ENCODE data around the gene NT5DC1. TPM values are rescaled to one million over a fixed set of nuclear protein-coding genes. Genes with fewer than 3 reads are reported as not detected.

NT5DC1 gene
- total RNA-seq, 1 donor: 6.5 TPM

GRCh38 chr6:116175344-116175743 lies 74.7 kb downstream of the NT5DC1 start:
- Histone ChIP-seq H3K9me3 (ENCODE audit: low read depth, low read length) (peaks cover 20% of the 10 kb centered on the region), H3K4me3 (ENCODE audit: low read length) (no peak overlapping the region), H3K4me1 (ENCODE audit: insufficient read depth, low read length) (no peaks in the 10 kb centered on the region), H3K27me3 (ENCODE audit: insufficient read depth, low read length) (no peaks in the 10 kb centered on the region)

DNA sequence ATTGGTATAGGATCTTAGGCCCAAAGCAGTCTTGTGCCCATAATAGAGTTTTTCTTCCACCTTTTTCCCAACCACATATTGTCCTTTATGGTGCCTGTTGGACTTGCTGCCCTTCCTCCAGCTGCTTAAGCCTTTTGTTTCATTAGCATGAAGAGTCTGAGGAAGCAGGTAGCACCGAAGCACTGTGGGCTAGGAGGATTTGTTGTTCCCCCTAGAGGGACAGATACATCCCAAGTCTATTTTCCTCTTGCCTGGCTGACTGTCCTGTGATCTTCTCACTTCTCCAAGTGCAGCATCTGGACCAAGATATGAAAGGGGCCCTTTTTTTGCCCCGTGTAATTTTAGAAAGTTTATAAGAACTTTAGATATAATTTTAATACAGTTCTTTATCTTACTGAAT lies 75.9 kb downstream of the NT5DC1 start:
- Histone ChIP-seq H3K9me3 (ENCODE audit: low read depth, low read length) (peaks cover 20% of the 10 kb centered on the region), H3K4me1 (ENCODE audit: insufficient read depth, low read length) (no peaks in the 10 kb centered on the region), H3K4me3 (ENCODE audit: low read length) (no peak overlapping the region), H3K27me3 (ENCODE audit: insufficient read depth, low read length) (no peaks in the 10 kb centered on the region)

GRCh38 chr6:116180375-116180774 lies 79.7 kb downstream of the NT5DC1 start:
- peaks cover 5% of the 10 kb centered on the region for H3K9me3 ChIP-seq (ENCODE audit: low read depth, low read length)
- H3K4me3 ChIP-seq (ENCODE audit: low read length): no peak overlapping the region
- no peaks in the 10 kb centered on the region for H3K27me3 ChIP-seq (ENCODE audit: insufficient read depth, low read length)
- H3K4me1 ChIP-seq (ENCODE audit: insufficient read depth, low read length): no peaks in the 10 kb centered on the region

DNA sequence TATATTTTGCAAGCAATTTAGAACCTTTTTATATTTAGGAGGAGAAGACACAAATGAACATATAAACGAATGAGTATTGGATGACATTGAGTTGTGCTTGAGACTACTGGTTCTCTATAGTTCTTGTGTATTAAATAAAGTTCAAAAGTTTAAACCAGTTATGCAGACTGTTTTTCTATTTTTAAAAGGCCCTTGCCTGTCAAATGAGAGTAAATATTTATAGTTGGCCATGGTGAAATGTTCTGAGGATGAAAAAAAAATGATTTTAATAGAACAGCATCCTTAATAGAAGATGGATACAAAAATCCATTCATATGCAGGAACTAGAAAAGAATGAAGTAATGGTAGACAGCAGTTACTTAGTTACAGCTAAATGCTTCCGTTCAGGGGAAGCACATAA lies 88.8 kb downstream of the NT5DC1 start:
- Histone ChIP-seq H3K9me3 (ENCODE audit: low read depth, low read length) (no peaks in the 10 kb centered on the region), H3K4me3 (ENCODE audit: low read length) (no peak overlapping the region), H3K4me1 (ENCODE audit: insufficient read depth, low read length) (no peaks in the 10 kb centered on the region)

GRCh38 chr6:116190550-116190949 lies 89.9 kb downstream of the NT5DC1 start:
- Histone ChIP-seq H3K4me3 (ENCODE audit: low read length) (no peak overlapping the region), H3K4me1 (ENCODE audit: insufficient read depth, low read length) (no peaks in the 10 kb centered on the region), H3K27me3 (ENCODE audit: insufficient read depth, low read length) (no peaks in the 10 kb centered on the region), H3K9me3 (ENCODE audit: low read depth, low read length) (no peaks in the 10 kb centered on the region)

More for the DNA sequence above, 88.8 kb downstream of the NT5DC1 start:
- no peaks in the 10 kb centered on the region for H3K27me3 ChIP-seq (ENCODE audit: insufficient read depth, low read length)

- no peaks in the 10 kb centered on the region for H3K4me1 ChIP-seq (ENCODE audit: insufficient read depth, low read length)
- H3K27me3 ChIP-seq (ENCODE audit: insufficient read depth, low read length): no peaks in the 10 kb centered on the region
- no peak overlapping the region for H3K4me3 ChIP-seq (ENCODE audit: low read length)
- H3K9me3 ChIP-seq (ENCODE audit: low read depth, low read length): no peaks in the 10 kb centered on the region
Observed at GRCh38 chr6:116191881-116192280, 91.2 kb downstream of the NT5DC1 start.

DNA sequence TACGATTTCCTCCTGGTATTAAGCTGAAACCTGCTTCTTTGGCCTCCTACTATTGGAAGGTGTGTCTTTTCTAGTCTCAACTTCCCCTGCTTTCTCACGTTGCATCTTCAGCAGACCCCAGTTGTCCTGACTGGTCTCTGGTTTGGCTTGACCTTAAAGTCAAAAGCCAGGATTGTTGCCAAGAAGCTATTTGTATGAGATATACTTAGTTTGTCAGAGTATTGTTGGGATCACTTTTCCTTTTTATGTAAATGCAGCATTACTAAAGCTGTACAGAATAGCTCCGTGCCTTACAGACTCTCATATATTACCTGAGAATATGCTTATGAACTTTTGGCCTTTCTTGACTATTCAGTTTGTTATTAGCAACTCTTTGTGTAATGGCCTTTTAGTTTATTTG lies 92.1 kb downstream of the NT5DC1 start:
- Histone ChIP-seq H3K4me3 (ENCODE audit: low read length) (no peak overlapping the region), H3K4me1 (ENCODE audit: insufficient read depth, low read length) (no peaks in the 10 kb centered on the region), H3K27me3 (ENCODE audit: insufficient read depth, low read length) (no peaks in the 10 kb centered on the region), H3K9me3 (ENCODE audit: low read depth, low read length) (no peaks in the 10 kb centered on the region)

DNA sequence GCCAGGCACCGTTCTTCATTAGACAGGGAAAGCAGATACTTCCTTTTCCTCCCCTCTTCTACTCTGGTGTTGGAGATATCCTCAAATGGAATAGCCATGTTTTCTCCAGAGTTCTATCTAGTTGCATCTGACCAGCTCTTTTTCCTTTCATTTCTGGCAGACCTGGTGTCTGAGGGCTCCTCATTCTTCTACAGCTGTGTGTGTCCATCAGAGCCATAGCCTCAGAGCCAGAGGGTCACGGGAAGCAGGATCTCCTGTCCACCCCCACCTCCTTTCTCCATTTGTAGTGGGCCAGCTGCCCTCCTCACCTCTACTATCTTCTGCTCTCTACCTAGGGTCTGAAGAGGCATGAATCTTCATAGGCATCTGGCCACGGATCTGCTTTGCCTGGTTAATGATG lies 96.2 kb downstream of the NT5DC1 start:
- Histone ChIP-seq H3K4me3 (ENCODE audit: low read length) (no peak overlapping the region), H3K9me3 (ENCODE audit: low read depth, low read length) (no peaks in the 10 kb centered on the region), H3K4me1 (ENCODE audit: insufficient read depth, low read length) (no peaks in the 10 kb centered on the region), H3K27me3 (ENCODE audit: insufficient read depth, low read length) (no peaks in the 10 kb centered on the region)

GRCh38 chr6:116200619-116201249 lies 100.1 kb downstream of the NT5DC1 start:
- Histone ChIP-seq H3K27me3 (ENCODE audit: insufficient read depth, low read length) (no peaks in the 10 kb centered on the region), H3K4me3 (ENCODE audit: low read length) (no peak overlapping the region), H3K4me1 (ENCODE audit: insufficient read depth, low read length) (no peaks in the 10 kb centered on the region), H3K9me3 (ENCODE audit: low read depth, low read length) (no peaks in the 10 kb centered on the region)

DNA sequence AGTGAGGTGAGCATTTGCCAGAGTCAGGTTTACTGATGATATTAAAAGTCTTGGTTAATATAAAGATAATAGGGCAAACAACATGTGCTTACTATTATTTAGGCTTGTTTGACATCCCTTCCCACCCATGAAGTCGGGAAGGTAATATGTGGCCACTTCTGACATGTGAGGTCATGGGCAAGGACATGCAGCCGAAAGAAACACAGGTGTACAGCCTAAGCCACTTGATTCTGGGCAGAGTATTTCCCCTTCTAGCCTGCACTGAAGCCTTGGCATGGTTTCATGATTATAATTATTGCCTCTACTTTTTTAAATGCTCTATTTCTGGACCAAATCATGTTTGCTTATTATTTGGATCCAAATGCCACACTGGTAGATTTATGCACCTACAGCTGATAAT lies 100.9 kb downstream of the NT5DC1 start:
- no peaks in the 10 kb centered on the region for H3K9me3 ChIP-seq (ENCODE audit: low read depth, low read length)
- no peaks in the 10 kb centered on the region for H3K27me3 ChIP-seq (ENCODE audit: insufficient read depth, low read length)
- no peak overlapping the region for H3K4me3 ChIP-seq (ENCODE audit: low read length)
- H3K4me1 ChIP-seq (ENCODE audit: insufficient read depth, low read length): no peaks in the 10 kb centered on the region

DNA sequence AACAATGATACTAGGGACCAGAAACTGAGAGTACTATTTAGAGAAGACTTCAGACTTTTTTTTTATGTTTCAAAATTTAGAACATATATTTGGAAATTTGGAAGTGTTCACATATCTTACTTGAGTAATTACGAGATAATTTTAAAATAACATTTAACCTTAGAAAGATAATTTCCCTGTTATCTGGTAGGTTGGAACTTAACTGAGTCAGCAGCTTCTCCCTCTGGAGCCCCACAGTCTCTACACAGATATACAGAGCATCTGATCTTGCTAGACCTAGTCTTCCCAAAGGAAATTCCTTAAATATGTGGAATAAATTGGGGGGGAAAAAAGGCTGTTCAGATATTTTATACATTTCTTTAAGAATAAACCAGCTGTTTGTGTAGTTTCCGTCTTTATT lies 104.6 kb downstream of the NT5DC1 start:
- H3K4me3 ChIP-seq (ENCODE audit: low read length): no peak overlapping the region
- H3K27me3 ChIP-seq (ENCODE audit: insufficient read depth, low read length): no peaks in the 10 kb centered on the region
- no peaks in the 10 kb centered on the region for H3K4me1 ChIP-seq (ENCODE audit: insufficient read depth, low read length)
- no peaks in the 10 kb centered on the region for H3K9me3 ChIP-seq (ENCODE audit: low read depth, low read length)

DNA sequence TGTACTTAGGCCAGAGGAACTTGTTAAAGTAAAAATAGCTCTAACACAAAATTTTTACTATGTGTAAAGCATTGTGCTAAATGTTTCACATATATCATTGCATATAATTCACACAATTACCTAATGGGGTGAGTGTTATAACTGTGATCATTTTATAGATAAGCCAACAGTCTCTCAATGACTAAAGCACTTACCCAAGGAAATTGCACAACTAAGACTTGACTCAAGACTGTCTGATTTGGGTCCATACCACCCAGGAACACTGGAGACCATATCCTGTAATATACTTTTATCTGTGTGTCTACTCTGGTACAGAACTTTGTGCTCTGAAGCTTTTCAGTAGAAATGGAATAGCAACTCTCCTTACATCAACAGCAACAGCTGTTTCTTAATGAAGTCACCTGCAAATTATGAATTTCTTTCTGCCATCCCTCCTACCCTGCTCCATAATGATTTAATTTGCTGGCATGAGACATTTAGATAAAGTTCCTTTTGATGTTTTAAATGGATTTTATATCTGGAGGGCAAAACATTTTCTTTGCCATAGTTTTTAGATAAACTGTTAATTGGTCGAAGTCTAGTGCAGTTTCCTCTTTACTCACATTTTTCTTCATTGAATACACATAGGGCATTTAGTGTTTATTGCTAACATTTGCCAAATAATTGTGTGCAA lies 105.7 kb downstream of the NT5DC1 start:
- no peaks in the 10 kb centered on the region for H3K9me3 ChIP-seq (ENCODE audit: low read depth, low read length)
- H3K4me3 ChIP-seq (ENCODE audit: low read length): no peak overlapping the region
- no peaks in the 10 kb centered on the region for H3K27me3 ChIP-seq (ENCODE audit: insufficient read depth, low read length)
- H3K4me1 ChIP-seq (ENCODE audit: insufficient read depth, low read length): no peaks in the 10 kb centered on the region

GRCh38 chr6:116208056-116208785 lies 107.6 kb downstream of the NT5DC1 start:
- H3K27me3 ChIP-seq (ENCODE audit: insufficient read depth, low read length): no peaks in the 10 kb centered on the region
- H3K4me3 ChIP-seq (ENCODE audit: low read length): no peak overlapping the region
- no peaks in the 10 kb centered on the region for H3K9me3 ChIP-seq (ENCODE audit: low read depth, low read length)
- no peaks in the 10 kb centered on the region for H3K4me1 ChIP-seq (ENCODE audit: insufficient read depth, low read length)

GRCh38 chr6:116210316-116210715 lies 109.7 kb downstream of the NT5DC1 start:
- Histone ChIP-seq H3K4me3 (ENCODE audit: low read length) (no peak overlapping the region), H3K9me3 (ENCODE audit: low read depth, low read length) (no peaks in the 10 kb centered on the region), H3K4me1 (ENCODE audit: insufficient read depth, low read length) (no peaks in the 10 kb centered on the region)

DNA sequence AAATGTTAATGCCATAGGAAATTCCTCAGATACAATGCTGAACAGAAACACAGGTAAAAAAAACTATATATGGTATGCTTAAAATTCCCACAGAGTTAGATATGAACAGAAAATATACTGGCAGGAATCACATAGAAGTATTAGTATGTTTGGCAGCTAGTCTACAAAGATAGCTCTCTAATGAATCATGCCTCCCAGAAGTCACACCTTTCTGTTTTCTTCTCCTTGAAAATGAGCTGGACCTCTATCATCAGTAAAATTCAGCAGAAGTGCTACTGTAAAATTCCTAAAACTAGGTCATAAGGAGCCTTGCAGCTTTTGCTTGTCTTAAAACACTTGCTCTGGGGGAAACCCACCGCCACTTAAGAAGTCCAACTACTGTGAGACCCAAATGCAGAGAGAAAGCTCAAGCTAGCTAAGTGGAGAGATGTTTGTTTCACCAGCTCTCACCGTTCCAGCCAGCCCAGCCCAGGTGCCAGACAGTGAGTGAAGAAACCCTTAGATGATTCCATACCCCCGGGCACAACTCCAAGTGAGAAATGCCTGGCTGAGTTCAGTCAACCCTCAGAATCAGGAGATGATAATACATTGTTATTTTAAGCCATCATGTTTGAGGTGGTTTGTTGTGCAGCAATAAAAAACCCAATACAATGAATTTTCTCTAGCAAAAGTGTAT lies 110.2 kb downstream of the NT5DC1 start:
- no peaks in the 10 kb centered on the region for H3K27me3 ChIP-seq (ENCODE audit: insufficient read depth, low read length)

More at GRCh38 chr6:116210316-116210715, 109.7 kb downstream of the NT5DC1 start:
- H3K27me3 ChIP-seq (ENCODE audit: insufficient read depth, low read length): no peaks in the 10 kb centered on the region

More for the DNA sequence above, 110.2 kb downstream of the NT5DC1 start:
- Histone ChIP-seq H3K4me1 (ENCODE audit: insufficient read depth, low read length) (no peaks in the 10 kb centered on the region), H3K9me3 (ENCODE audit: low read depth, low read length) (no peaks in the 10 kb centered on the region), H3K4me3 (ENCODE audit: low read length) (no peak overlapping the region)
